ENCODE measurements around the gene GRAMD2A. TPM values are rescaled to one million over a fixed set of nuclear protein-coding genes. Genes with fewer than 3 reads are reported as not detected.

The GRAMD2A gene
- total RNA-seq, 2 donors from 2014 or later: 2.0 TPM

- H3K9me3 Mint-ChIP-seq: no peaks in the 10 kb centered on the region
- no peak overlapping the region for H3K27ac Mint-ChIP-seq
- Histone ChIP-seq H3K27me3 (ENCODE audit: control insufficient read depth, insufficient read depth, low read length, poor library complexity, severe bottlenecking) (no peaks in the 10 kb centered on the region), H3K4me1 (ENCODE audit: control insufficient read depth, insufficient read depth, low read length) (no peaks in the 10 kb centered on the region), H3K4me3 (ENCODE audit: low read length) (no peak overlapping the region), H3K9me3 (ENCODE audit: control insufficient read depth, low read length) (no peaks in the 10 kb centered on the region), H3K27ac (ENCODE audit: low read depth, low read length) (no peak overlapping the region), H3K36me3 (ENCODE audit: control insufficient read depth, insufficient read depth, low read length) (no peaks in the 10 kb centered on the region), H3K9ac (ENCODE audit: extremely low read depth, low read length, poor library complexity, severe bottlenecking) (no peak overlapping the region)
- no peaks in the 10 kb centered on the region for H3K27me3 Mint-ChIP-seq (ENCODE audit: insufficient read depth)
- H3K4me1 Mint-ChIP-seq: peaks cover 7% of the 10 kb centered on the region
- H3K36me3 Mint-ChIP-seq (ENCODE audit: low read depth): peaks cover 4% of the 10 kb centered on the region
- DNase-seq: no peak
- TF ChIP-seq CTCF (conservative IDR thresholded peaks at IDR 0.05): no peak
- WGBS, 2 experiments (ENCODE audit: insufficient coverage in 1 of 2, insufficient read length in 1 of 2): 82 to 100% methylated on average over 2 to 3 of the region's 3 CpGs
- H3K4me3 Mint-ChIP-seq: no peak overlapping the region
These were observed 87.2 kb downstream of the GRAMD2A start for GRCh38 chr15:72110355-72110754.

Other genes starting within 250 kb of the GRAMD2A start
- 10 to 100 TPM; 34.9 to 36.4 TPM for gene MYO9A, start 79.6 kb downstream of the GRAMD2A start, total RNA-seq
- 1 to 10 TPM; 4.7 to 6.6 TPM for gene SENP8, start 79.4 kb downstream of the GRAMD2A start, total RNA-seq
- 1,000 to 10,000 TPM; 2,197 to 2,355 TPM for gene PKM, start 33.4 kb upstream of the GRAMD2A start, total RNA-seq
- gene PARP6, start 74.8 kb upstream of the GRAMD2A start, total RNA-seq: 10 to 100 TPM; 87.3 to 92.1 TPM
- under 1 TPM; 0.46 to 0.62 TPM for gene CELF6, start 122.4 kb upstream of the GRAMD2A start, total RNA-seq
- 100 to 1,000 TPM; 102 to 104 TPM for gene HEXA, start 178.2 kb upstream of the GRAMD2A start, total RNA-seq
- not detected for gene TMEM202, start 200.5 kb upstream of the GRAMD2A start, total RNA-seq